GM19395 (cell line): Measurements from ENCODE around the gene SNX25.
"Not testable (repeated sequence)": the region's sequence is repeated elsewhere in the genome, so short reads cannot be mapped to it uniquely, and the experiment has no call there.

Source experiments
- ATAC-seq: cut with Tn5 transposase; IDR thresholded peaks from one replicate; pipeline ENCODE4 v1.9.1; 2021; ENCODE audit warnings: mild to moderate bottlenecking, moderate library complexity; ENCODE audit not compliant: unreplicated experiment

SNX25 gene

GRCh38 chr4:185227713-185228278 lies 18.4 kb downstream of the SNX25 start:
- ATAC-seq, result no peak

GRCh38 chr4:185229021-185229818 lies 19.8 kb downstream of the SNX25 start:
- ATAC-seq, result no peak

GRCh38 chr4:185232370-185232769 lies 23.0 kb downstream of the SNX25 start:
- ATAC-seq, result no peak

GRCh38 chr4:185235119-185235842 lies 25.9 kb downstream of the SNX25 start:
- ATAC-seq, result no peak

- no peak for ATAC-seq
Measured at GRCh38 chr4:185235843-185236503, 26.6 kb downstream of the SNX25 start.

- no peak for ATAC-seq
Measured at GRCh38 chr4:185237175-185237574, 27.8 kb downstream of the SNX25 start.

- no peak for ATAC-seq
Measured at GRCh38 chr4:185238215-185238681, 28.9 kb downstream of the SNX25 start.

- ATAC-seq, result no peak
Measured at GRCh38 chr4:185238750-185239149, 29.4 kb downstream of the SNX25 start.

- not testable (repeated sequence) for ATAC-seq
Measured at GRCh38 chr4:185240486-185240885, 31.1 kb downstream of the SNX25 start.

- ATAC-seq, result no peak
Measured at GRCh38 chr4:185242749-185243533, 33.5 kb downstream of the SNX25 start.

- no peak for ATAC-seq
Measured at GRCh38 chr4:185243879-185244278, 34.5 kb downstream of the SNX25 start.

- ATAC-seq, result no peak
Measured at GRCh38 chr4:185244763-185245162, 35.4 kb downstream of the SNX25 start.

GRCh38 chr4:185246453-185246852 lies 37.1 kb downstream of the SNX25 start:
- no peak for ATAC-seq

- ATAC-seq, result no peak
Measured at GRCh38 chr4:185247151-185247550, 37.8 kb downstream of the SNX25 start.

GRCh38 chr4:185248393-185249039 lies 39.1 kb downstream of the SNX25 start:
- ATAC-seq, result no peak

GRCh38 chr4:185249105-185249504 lies 39.7 kb downstream of the SNX25 start:
- peak; percentile 44 for ATAC-seq

- ATAC-seq, result no peak
Measured at GRCh38 chr4:185254434-185254833, 45.0 kb downstream of the SNX25 start.

GRCh38 chr4:185255868-185256267 lies 46.5 kb downstream of the SNX25 start:
- ATAC-seq, result peak; percentile 60

GRCh38 chr4:185256446-185256845 lies 47.0 kb downstream of the SNX25 start:
- ATAC-seq, result no peak

- no peak for ATAC-seq
Measured at GRCh38 chr4:185257086-185257485, 47.7 kb downstream of the SNX25 start.
